ENCODE data around the gene DIPK1B. TPM values are rescaled to one million over a fixed set of nuclear protein-coding genes. Genes with fewer than 3 reads are reported as not detected.

Gene DIPK1B
- total and polyA plus RNA-seq, 2 donors (not counting 3 experiments of a cell fraction or from before 2014, with no cell fraction given), result 253 to 441 TPM

DNA sequence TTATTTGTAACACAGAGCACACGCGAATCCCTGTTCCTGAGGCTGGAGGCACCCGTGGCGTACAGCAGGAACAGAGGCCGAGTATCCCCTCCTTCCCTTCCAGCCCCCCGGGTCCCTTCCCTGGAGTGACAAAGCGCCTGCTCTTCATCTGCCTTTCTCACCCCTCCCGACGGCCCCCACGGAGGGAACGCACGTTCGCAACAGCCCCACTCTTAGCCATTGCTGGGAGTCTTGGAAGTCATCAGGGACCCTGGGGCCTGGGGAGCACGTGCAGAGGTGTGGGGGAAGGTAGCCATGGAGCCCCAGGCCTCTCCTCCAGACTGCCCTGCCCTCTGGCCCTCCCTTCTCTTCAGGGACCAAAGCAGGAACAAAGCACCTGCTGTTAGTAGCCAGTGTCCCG, 27.6 kb upstream of the DIPK1B start:
- Histone ChIP-seq H2AFZ (ENCODE audit: low read depth, low read length) (no peak overlapping the region), H3K79me2 (ENCODE audit: control insufficient read depth, insufficient read depth, low read length) (peaks cover 52% of the 10 kb centered on the region), H3K9me3 (replicated peaks; ENCODE audit: control insufficient read depth, insufficient read depth, low read length) (no peaks in the 10 kb centered on the region), H3K9ac (replicated peaks; ENCODE audit: extremely low read depth, insufficient read depth, low read length) (no peak overlapping the region), H3K9me1 (replicated peaks; ENCODE audit: control insufficient read depth, extremely low read depth, insufficient read depth, low read length) (no peaks in the 10 kb centered on the region), H3K27me3 (ENCODE audit: control insufficient read depth in 2 of 2, insufficient read depth in 2 of 2, low read length in 2 of 2) (no peaks in the 10 kb centered on the region), H3K27ac (ENCODE audit: insufficient read depth, low read depth, low read length) (no peak overlapping the region), H3K36me3 (ENCODE audit: control insufficient read depth in 2 of 2, extremely low read depth in 1 of 2, insufficient read depth in 2 of 2, low read length in 2 of 2) (peaks cover 0 to 4% of the 10 kb centered on the region in 2 experiments), H4K20me1 (replicated peaks; ENCODE audit: control insufficient read depth, extremely low read depth, insufficient read depth, low read length) (no peaks in the 10 kb centered on the region), H3K4me3 (replicated peaks in 1 of 3; ENCODE audit: insufficient read depth in 1 of 3, low read depth in 1 of 3, low read length in 3 of 3) (no peak overlapping the region), H3K4me1 (ENCODE audit: control insufficient read depth, extremely low read depth, insufficient read depth, low read length) (peaks cover 13% of the 10 kb centered on the region), H3K4me2 (ENCODE audit: insufficient read depth, low read length) (no peak overlapping the region)
- CTCF ChIA-PET, result no interaction called here
- FAIRE-seq, result no peak
- dilution Hi-C loops (cut with MboI; ENCODE audit: extremely low pct_ligation_motif_present, low sequenced_read_pairs), result no loop called here
- TF ChIP-seq FOS (IDR thresholded peaks at IDR 0.05; ENCODE audit: borderline replicate concordance, insufficient read depth, low read length), result no peak
- POLR2A ChIA-PET, result no interaction called here
- intact Hi-C loops (cut with micrococcal nuclease), result no loop called here
- BruUV-seq (replicated peaks), result no TSS peak
- no peak for DNase-seq (ENCODE audit: low read depth, low spot score)

DNA sequence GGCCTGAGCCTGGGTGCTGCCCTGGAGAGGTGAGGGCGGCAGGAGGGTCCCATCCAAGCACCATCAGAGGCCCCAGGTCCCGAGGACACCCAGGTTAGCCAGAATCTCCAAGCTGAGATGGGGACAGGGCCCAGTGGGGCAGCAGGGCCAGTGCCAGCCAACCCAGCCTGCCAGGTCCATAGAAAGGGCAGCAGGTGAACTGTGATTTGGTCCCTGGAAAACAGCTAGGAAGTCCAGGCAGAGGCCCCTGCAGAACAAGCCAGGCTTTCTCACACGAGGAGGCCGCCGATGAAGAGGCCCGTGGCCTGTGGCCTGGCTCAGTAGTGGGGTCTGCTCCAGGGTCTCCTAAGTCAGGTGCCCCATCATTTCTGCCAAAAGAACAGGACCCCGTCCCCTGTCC, 27.2 kb upstream of the DIPK1B start:
- DNase-seq (ENCODE audit: low read depth, low spot score) (no peak), FAIRE-seq (no peak)
- peaks cover 52% of the 10 kb centered on the region for H3K79me2 ChIP-seq (ENCODE audit: control insufficient read depth, insufficient read depth, low read length)
- intact Hi-C loops (cut with micrococcal nuclease), result no loop called here
- H3K4me3 ChIP-seq (replicated peaks in 1 of 3; ENCODE audit: insufficient read depth in 1 of 3, low read depth in 1 of 3, low read length in 3 of 3), result no peak overlapping the region
- H4K20me1 ChIP-seq (replicated peaks; ENCODE audit: control insufficient read depth, extremely low read depth, insufficient read depth, low read length), result no peaks in the 10 kb centered on the region
- H3K9me1 ChIP-seq (replicated peaks; ENCODE audit: control insufficient read depth, extremely low read depth, insufficient read depth, low read length), result no peaks in the 10 kb centered on the region
- TF ChIP-seq MYC (IDR thresholded peaks at IDR 0.05; ENCODE audit: low read depth, low read length) (no peak), POLR2A (IDR thresholded peaks at IDR 0.05; ENCODE audit: low read depth, low read length) (no peak), JUN (IDR thresholded peaks at IDR 0.05; ENCODE audit: borderline replicate concordance, insufficient read depth, insufficient read length, low read depth) (no peak)
- TF ChIP-seq, protein P1, sequence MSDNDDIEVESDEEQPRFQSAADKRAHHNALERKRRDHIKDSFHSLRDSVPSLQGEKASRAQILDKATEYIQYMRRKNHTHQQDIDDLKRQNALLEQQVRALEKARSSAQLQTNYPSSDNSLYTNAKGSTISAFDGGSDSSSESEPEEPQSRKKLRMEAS (IDR thresholded peaks at IDR 0.05; ENCODE audit: insufficient read depth, insufficient read length), result no peak
- TF ChIP-seq, protein P2, sequence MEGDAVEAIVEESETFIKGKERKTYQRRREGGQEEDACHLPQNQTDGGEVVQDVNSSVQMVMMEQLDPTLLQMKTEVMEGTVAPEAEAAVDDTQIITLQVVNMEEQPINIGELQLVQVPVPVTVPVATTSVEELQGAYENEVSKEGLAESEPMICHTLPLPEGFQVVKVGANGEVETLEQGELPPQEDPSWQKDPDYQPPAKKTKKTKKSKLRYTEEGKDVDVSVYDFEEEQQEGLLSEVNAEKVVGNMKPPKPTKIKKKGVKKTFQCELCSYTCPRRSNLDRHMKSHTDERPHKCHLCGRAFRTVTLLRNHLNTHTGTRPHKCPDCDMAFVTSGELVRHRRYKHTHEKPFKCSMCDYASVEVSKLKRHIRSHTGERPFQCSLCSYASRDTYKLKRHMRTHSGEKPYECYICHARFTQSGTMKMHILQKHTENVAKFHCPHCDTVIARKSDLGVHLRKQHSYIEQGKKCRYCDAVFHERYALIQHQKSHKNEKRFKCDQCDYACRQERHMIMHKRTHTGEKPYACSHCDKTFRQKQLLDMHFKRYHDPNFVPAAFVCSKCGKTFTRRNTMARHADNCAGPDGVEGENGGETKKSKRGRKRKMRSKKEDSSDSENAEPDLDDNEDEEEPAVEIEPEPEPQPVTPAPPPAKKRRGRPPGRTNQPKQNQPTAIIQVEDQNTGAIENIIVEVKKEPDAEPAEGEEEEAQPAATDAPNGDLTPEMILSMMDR (IDR thresholded peaks at IDR 0.05; ENCODE audit: extremely low read depth in 1 of 2, insufficient read depth in 1 of 2, low read depth in 1 of 2, low read length in 2 of 2), result no peak
- H3K4me2 ChIP-seq (ENCODE audit: insufficient read depth, low read length), result no peak overlapping the region
- ChIA-PET CTCF (no interaction called here), POLR2A (no interaction called here)
- dilution Hi-C loops (cut with MboI; ENCODE audit: extremely low pct_ligation_motif_present, low sequenced_read_pairs), result no loop called here
- H3K4me1 ChIP-seq (ENCODE audit: control insufficient read depth, extremely low read depth, insufficient read depth, low read length), result peaks cover 13% of the 10 kb centered on the region
- no peak overlapping the region for H3K27ac ChIP-seq (ENCODE audit: insufficient read depth, low read depth, low read length)
- no peak overlapping the region for H3K9ac ChIP-seq (replicated peaks; ENCODE audit: extremely low read depth, insufficient read depth, low read length)
- H3K27me3 ChIP-seq (ENCODE audit: control insufficient read depth in 2 of 2, insufficient read depth in 2 of 2, low read length in 2 of 2), result no peaks in the 10 kb centered on the region
- H3K36me3 ChIP-seq (ENCODE audit: control insufficient read depth in 2 of 2, extremely low read depth in 1 of 2, insufficient read depth in 2 of 2, low read length in 2 of 2), result peaks cover 0 to 4% of the 10 kb centered on the region in 2 experiments
- no peaks in the 10 kb centered on the region for H3K9me3 ChIP-seq (replicated peaks; ENCODE audit: control insufficient read depth, insufficient read depth, low read length)
- H2AFZ ChIP-seq (ENCODE audit: low read depth, low read length), result no peak overlapping the region
- BruUV-seq (replicated peaks), result no TSS peak
